ENCODE measurements around the gene GDE1.

GRCh38 chr16:19521471-19522396 lies at the start of gene GDE1:
- no peak for TF ChIP-seq EZH2 (IDR thresholded peaks at IDR 0.05; ENCODE audit: borderline replicate concordance, low read length)
- TF ChIP-seq, protein P1, sequence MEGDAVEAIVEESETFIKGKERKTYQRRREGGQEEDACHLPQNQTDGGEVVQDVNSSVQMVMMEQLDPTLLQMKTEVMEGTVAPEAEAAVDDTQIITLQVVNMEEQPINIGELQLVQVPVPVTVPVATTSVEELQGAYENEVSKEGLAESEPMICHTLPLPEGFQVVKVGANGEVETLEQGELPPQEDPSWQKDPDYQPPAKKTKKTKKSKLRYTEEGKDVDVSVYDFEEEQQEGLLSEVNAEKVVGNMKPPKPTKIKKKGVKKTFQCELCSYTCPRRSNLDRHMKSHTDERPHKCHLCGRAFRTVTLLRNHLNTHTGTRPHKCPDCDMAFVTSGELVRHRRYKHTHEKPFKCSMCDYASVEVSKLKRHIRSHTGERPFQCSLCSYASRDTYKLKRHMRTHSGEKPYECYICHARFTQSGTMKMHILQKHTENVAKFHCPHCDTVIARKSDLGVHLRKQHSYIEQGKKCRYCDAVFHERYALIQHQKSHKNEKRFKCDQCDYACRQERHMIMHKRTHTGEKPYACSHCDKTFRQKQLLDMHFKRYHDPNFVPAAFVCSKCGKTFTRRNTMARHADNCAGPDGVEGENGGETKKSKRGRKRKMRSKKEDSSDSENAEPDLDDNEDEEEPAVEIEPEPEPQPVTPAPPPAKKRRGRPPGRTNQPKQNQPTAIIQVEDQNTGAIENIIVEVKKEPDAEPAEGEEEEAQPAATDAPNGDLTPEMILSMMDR (conservative IDR thresholded peaks at IDR 0.05 in 1 of 2, IDR thresholded peaks at IDR 0.05 in 1 of 2; ENCODE audit: extremely low read depth in 1 of 2, insufficient read depth in 1 of 2, low read depth in 1 of 2, low read length in 2 of 2) = peak in 1 of 2 donors; percentile 52
